Endothelial cell of umbilical vein (primary cell): Measurements from ENCODE around the gene ZNF138. TPM values are rescaled to one million over a fixed set of nuclear protein-coding genes. Genes with fewer than 3 reads are reported as not detected.

ENCODE experiments used
- BruUV-seq: library from RNA; stranded (reverse); fragments of 400-500 nt; replicated peaks from 2 replicates; lab custom pipeline; 2021; lab: Mats Ljungman, UMichigan
- CTCF ChIA-PET: fragments of 300-600, 350-600 bp; sonication (Branson Sonifier 250); formaldehyde crosslinking; loops from one replicate; lab custom pipeline; 2021; ENCODE audit warnings: antibody characterized with exemption, inconsistent platforms; lab: Charles Lee
- POLR2A ChIA-PET: fragments of 300-600, 350-600 bp; sonication (Branson Sonifier 250); formaldehyde crosslinking; loops from one replicate; lab custom pipeline; 2021; ENCODE audit warnings: antibody characterized with exemption, inconsistent platforms; lab: Charles Lee
- DNase-seq: peaks from one replicate; pipeline ENCODE4 v3.0.0-alpha.2; 2011; ENCODE audit warnings: low read depth, low spot score
- FAIRE-seq: peaks from 2 replicates; lab custom pipeline; 2011; peaks lifted over from hg19 to GRCh38; lab: Jason Lieb, UNC
- H2AFZ ChIP-seq: 2 replicates; pipeline ENCODE4 v1.6.0; 2012; ENCODE audit warnings: low read depth, low read length, control low read depth, inconsistent platforms
- H3K27ac ChIP-seq: 2 replicates; pipeline ENCODE4 v1.5.1; 2011; ENCODE audit warnings: low read depth, mild to moderate bottlenecking, control low read depth, low read length, moderate library complexity; ENCODE audit not compliant: insufficient read depth
- H3K27me3 ChIP-seq, 2 experiments: 2 replicates each; pipeline versions ENCODE4 v1.6.0 to v1.6.1; 2011; ENCODE audit warnings: low read length in 2 of 2, mixed read lengths in 1 of 2; ENCODE audit not compliant: control insufficient read depth in 2 of 2, insufficient read depth in 2 of 2
- H3K36me3 ChIP-seq, 2 experiments: 2 replicates in 1 of 2; 3 replicates in 1 of 2; pipeline ENCODE4 v1.5.1; 2011; ENCODE audit warnings: low read length in 2 of 2, mild to moderate bottlenecking in 1 of 2, moderate library complexity in 1 of 2; ENCODE audit not compliant: control insufficient read depth in 2 of 2, insufficient read depth in 2 of 2; ENCODE audit errors: extremely low read depth in 1 of 2
- H3K4me1 ChIP-seq: 3 replicates; pipeline ENCODE4 v1.5.1; 2011; ENCODE audit warnings: mild to moderate bottlenecking, low read length; ENCODE audit not compliant: control insufficient read depth, insufficient read depth; ENCODE audit errors: extremely low read depth
- H3K4me2 ChIP-seq: 2 replicates; pipeline ENCODE4 v1.6.1; 2011; ENCODE audit warnings: low read length, control low read depth, mixed read lengths; ENCODE audit not compliant: insufficient read depth
- H3K4me3 ChIP-seq, 3 experiments: fragments of 200-600 bp in 1 of 3; sonication (generic), shearing (Covaris generic) in 1 of 3; replicated peaks in 1 of 3; 2 replicates each; pipeline ENCODE4 v1.5.1; 2011 to 2016; ENCODE audit warnings: control low read depth in 3 of 3, low read length in 3 of 3, mild to moderate bottlenecking in 2 of 3, inconsistent platforms in 1 of 3, low read depth in 1 of 3, moderate library complexity in 1 of 3; ENCODE audit not compliant: insufficient read depth in 1 of 3
- H3K79me2 ChIP-seq: 2 replicates; pipeline ENCODE4 v1.6.0; 2012; ENCODE audit warnings: low read length, inconsistent platforms; ENCODE audit not compliant: control insufficient read depth, insufficient read depth
- H3K9ac ChIP-seq: replicated peaks from 2 replicates; pipeline ENCODE3; 2011; ENCODE audit warnings: low read length, control low read depth; ENCODE audit not compliant: insufficient read depth; ENCODE audit errors: extremely low read depth
- H3K9me1 ChIP-seq: replicated peaks from 3 replicates; pipeline ENCODE4 v1.6.0; 2011; ENCODE audit warnings: mild to moderate bottlenecking, low read length; ENCODE audit not compliant: control insufficient read depth, insufficient read depth; ENCODE audit errors: extremely low read depth
- H3K9me3 ChIP-seq: replicated peaks from 2 replicates; pipeline ENCODE4 v1.5.1; 2012; ENCODE audit warnings: low read length, inconsistent platforms; ENCODE audit not compliant: control insufficient read depth, insufficient read depth
- H4K20me1 ChIP-seq: replicated peaks from 2 replicates; pipeline ENCODE3; 2011; ENCODE audit warnings: mild to moderate bottlenecking, low read length; ENCODE audit not compliant: control insufficient read depth, insufficient read depth; ENCODE audit errors: extremely low read depth
- EZH2 ChIP-seq: IDR thresholded peaks from 2 replicates; pipeline ENCODE4 v1.6.1; 2012; ENCODE audit warnings: borderline replicate concordance, low read depth, mild to moderate bottlenecking, moderate library complexity, low read length, inconsistent platforms; ENCODE audit not compliant: severe bottlenecking
- FOS ChIP-seq: IDR thresholded peaks from 2 replicates; pipeline ENCODE4 v1.6.1; 2011; ENCODE audit warnings: mild to moderate bottlenecking, low read length, moderate library complexity, borderline replicate concordance; ENCODE audit not compliant: insufficient read depth
- GATA2 ChIP-seq: IDR thresholded peaks from 2 replicates; pipeline ENCODE4 v1.7.0; 2011; ENCODE audit warnings: low read depth, mild to moderate bottlenecking, moderate library complexity, mixed read lengths, low read length; ENCODE audit not compliant: insufficient read length, insufficient read depth
- JUN ChIP-seq: IDR thresholded peaks from 2 replicates; pipeline ENCODE4 v1.6.1; 2011; ENCODE audit warnings: borderline replicate concordance, low read depth; ENCODE audit not compliant: insufficient read length, insufficient read depth
- MYC ChIP-seq: IDR thresholded peaks from one replicate; pipeline ENCODE4 v1.6.1; 2011; ENCODE audit warnings: mild to moderate bottlenecking, low read depth, low read length
- POLR2A ChIP-seq: IDR thresholded peaks from 2 replicates; pipeline ENCODE4 v1.6.1; 2012; ENCODE audit warnings: low read depth, mild to moderate bottlenecking, control low read depth, low read length
- POLR2AphosphoS5 ChIP-seq: IDR thresholded peaks from 2 replicates; pipeline ENCODE4 v1.6.1; 2012; ENCODE audit warnings: low read depth, mild to moderate bottlenecking, control low read depth, low read length, moderate library complexity; ENCODE audit not compliant: insufficient read depth
- dilution Hi-C: fragments of 300-500 bp; cut with MboI; formaldehyde crosslinking; loops from one replicate; pipeline ENCODE4 v1.15.0; 2019; ENCODE audit warnings: low sequenced_read_pairs; ENCODE audit not compliant: extremely low pct_ligation_motif_present
- intact Hi-C: fragments of 100-400 bp; cut with micrococcal nuclease; formaldehyde crosslinking; loops from one replicate; pipeline ENCODE4 v1.10.0; 2022
- polyA plus RNA-seq, 4 experiments: library from polyadenylated mRNA; depleted of rRNA in 3 of 4; stranded (reverse) in 3 of 4; unstranded in 1 of 4; fragments of >200 nt; gene quantifications; 2 replicates each; pipeline versions ENCODE4 v1.2.1 to v1.2.3, GENCODE V29; 2011 to 2012; ENCODE audit warnings: missing spikeins in 1 of 4
- total RNA-seq: library from RNA; stranded (reverse); gene quantifications from 2 replicates; pipeline ENCODE4 v1.2.3, GENCODE V29; 2021
- TF ChIP-seq, protein P1 (sequence below), 2 donors: IDR thresholded peaks; 1 replicate in 1 of 2; 2 replicates in 1 of 2; pipeline ENCODE4 v1.5.1; 2011; ENCODE audit warnings: low read length in 2 of 2, mild to moderate bottlenecking in 2 of 2, moderate library complexity in 2 of 2, control low read depth in 1 of 2, inconsistent platforms in 1 of 2, low read depth in 1 of 2; ENCODE audit not compliant: insufficient read depth in 1 of 2; ENCODE audit errors: extremely low read depth in 1 of 2
- TF ChIP-seq, protein P2 (sequence below): IDR thresholded peaks from 2 replicates; pipeline ENCODE4 v1.6.1; 2011; ENCODE audit not compliant: insufficient read depth, insufficient read length

The ZNF138 gene
- total and polyA plus RNA-seq, 2 donors (not counting 3 experiments of a cell fraction or from before 2014, with no cell fraction given): 2.0 to 3.3 TPM

DNA sequence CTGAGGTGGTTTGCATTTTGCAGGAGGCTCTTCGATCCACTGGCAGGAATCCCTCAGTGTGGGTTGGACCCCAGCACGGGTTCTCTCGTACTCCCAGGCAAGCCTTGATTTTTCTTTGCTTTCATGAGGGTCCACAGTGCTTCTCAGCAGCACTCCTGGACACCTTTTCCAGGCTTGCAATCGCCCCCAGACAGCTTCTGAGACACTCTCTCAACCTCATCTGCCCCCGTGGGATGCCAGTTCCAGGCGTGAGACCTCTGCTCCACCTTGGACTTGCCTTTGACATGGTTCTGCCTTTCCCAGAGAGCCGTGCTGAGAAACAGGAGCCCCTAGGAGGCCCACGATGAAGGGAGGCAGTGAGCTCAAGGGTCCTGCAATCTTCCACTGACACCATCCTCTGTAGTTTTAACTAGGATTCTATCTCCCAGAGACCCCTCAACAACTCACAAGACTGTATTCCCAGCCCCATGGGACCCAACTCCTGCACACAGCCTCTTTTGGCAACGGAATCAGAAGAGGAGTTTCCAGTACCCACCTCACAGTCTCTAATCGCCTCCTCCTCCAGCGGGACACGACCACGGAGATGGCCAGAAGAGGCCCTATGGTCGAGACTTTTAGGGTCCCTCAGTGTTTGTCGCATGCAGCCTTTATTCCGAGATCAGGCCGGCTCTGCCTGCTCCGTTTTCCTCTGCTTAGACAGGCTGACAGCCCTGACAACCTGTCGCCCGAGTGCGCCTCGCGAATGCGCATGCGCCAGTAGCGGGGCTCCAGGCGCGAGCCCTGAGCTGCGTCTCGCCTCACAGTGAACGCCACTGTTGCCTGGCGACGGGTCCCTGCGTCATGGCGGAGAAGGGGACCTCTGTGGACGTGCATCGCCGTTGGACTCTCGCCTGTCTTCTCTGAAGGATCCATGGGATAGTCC is 82.8 kb downstream of the ZNF138 start:
- H3K4me1 ChIP-seq: no peaks in the 10 kb centered on the region
- no peak overlapping the region for H3K9ac ChIP-seq
- DNase-seq (no peak), FAIRE-seq (no peak)
- H3K36me3 ChIP-seq: no peaks in the 10 kb centered on the region
- no TSS peak for BruUV-seq
- no peak overlapping the region for H3K4me3 ChIP-seq
- CTCF ChIA-PET: no interaction called here
- no peak overlapping the region for H3K4me2 ChIP-seq
- dilution Hi-C loops (no loop called here), intact Hi-C loops (no loop called here)
- no peak overlapping the region for H2AFZ ChIP-seq
- H3K27me3 ChIP-seq: no peaks in the 10 kb centered on the region
- H3K27ac ChIP-seq: no peak overlapping the region
- peaks cover 2% of the 10 kb centered on the region for H3K9me3 ChIP-seq
- TF ChIP-seq JUN: no peak
- TF ChIP-seq EZH2: no peak
- TF ChIP-seq POLR2A: no peak
- no peak for TF ChIP-seq MYC
- TF ChIP-seq, protein P1, sequence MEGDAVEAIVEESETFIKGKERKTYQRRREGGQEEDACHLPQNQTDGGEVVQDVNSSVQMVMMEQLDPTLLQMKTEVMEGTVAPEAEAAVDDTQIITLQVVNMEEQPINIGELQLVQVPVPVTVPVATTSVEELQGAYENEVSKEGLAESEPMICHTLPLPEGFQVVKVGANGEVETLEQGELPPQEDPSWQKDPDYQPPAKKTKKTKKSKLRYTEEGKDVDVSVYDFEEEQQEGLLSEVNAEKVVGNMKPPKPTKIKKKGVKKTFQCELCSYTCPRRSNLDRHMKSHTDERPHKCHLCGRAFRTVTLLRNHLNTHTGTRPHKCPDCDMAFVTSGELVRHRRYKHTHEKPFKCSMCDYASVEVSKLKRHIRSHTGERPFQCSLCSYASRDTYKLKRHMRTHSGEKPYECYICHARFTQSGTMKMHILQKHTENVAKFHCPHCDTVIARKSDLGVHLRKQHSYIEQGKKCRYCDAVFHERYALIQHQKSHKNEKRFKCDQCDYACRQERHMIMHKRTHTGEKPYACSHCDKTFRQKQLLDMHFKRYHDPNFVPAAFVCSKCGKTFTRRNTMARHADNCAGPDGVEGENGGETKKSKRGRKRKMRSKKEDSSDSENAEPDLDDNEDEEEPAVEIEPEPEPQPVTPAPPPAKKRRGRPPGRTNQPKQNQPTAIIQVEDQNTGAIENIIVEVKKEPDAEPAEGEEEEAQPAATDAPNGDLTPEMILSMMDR (IDR thresholded peaks at IDR 0.05; ENCODE audit: extremely low read depth in 1 of 2, insufficient read depth in 1 of 2, low read depth in 1 of 2, low read length in 2 of 2): no peak
- TF ChIP-seq POLR2AphosphoS5: no peak
- TF ChIP-seq, protein P2, sequence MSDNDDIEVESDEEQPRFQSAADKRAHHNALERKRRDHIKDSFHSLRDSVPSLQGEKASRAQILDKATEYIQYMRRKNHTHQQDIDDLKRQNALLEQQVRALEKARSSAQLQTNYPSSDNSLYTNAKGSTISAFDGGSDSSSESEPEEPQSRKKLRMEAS: no peak
- no peak for TF ChIP-seq GATA2
- no peak for TF ChIP-seq FOS
- no peaks in the 10 kb centered on the region for H3K79me2 ChIP-seq
- H3K9me1 ChIP-seq: no peaks in the 10 kb centered on the region
- H4K20me1 ChIP-seq: no peaks in the 10 kb centered on the region
- POLR2A ChIA-PET: no interaction called here
